NT2/D1 (cell line): Measurements from ENCODE around the gene TMEM179.
"Not testable (repeated sequence)": the region's sequence is repeated elsewhere in the genome, so short reads cannot be mapped to it uniquely, and the experiment has no call there.

ENCODE experiments used
- DNase-seq: peaks from one replicate; pipeline ENCODE4 v3.0.0-alpha.2; 2011; ENCODE audit warnings: low read depth, low spot score
- H3K27me3 ChIP-seq: 2 replicates; pipeline ENCODE4 v1.6.0; 2011; ENCODE audit warnings: mild to moderate bottlenecking; ENCODE audit not compliant: insufficient read length, insufficient read depth
- H3K36me3 ChIP-seq: 2 replicates; pipeline ENCODE4 v1.6.1; 2011; ENCODE audit warnings: mild to moderate bottlenecking, low read length, mixed read lengths; ENCODE audit not compliant: insufficient read depth, insufficient read length
- H3K4me1 ChIP-seq: 2 replicates; pipeline ENCODE4 v1.5.1; 2011; ENCODE audit not compliant: insufficient read depth, insufficient read length
- H3K4me3 ChIP-seq: 2 replicates; pipeline ENCODE4 v1.5.1; 2011; ENCODE audit warnings: low read depth; ENCODE audit not compliant: insufficient read length
- H3K9ac ChIP-seq: 2 replicates; pipeline ENCODE4 v1.6.0; 2011; ENCODE audit warnings: low read depth; ENCODE audit not compliant: insufficient read length
- H3K9me3 ChIP-seq: 2 replicates; pipeline ENCODE4 v1.5.1; 2011; ENCODE audit warnings: mild to moderate bottlenecking, low read length; ENCODE audit not compliant: insufficient read depth
- SUZ12 ChIP-seq: IDR thresholded peaks from 2 replicates; pipeline ENCODE4 v1.6.1; 2011; ENCODE audit not compliant: insufficient read length, insufficient read depth; ENCODE audit errors: extremely low read depth
- YY1 ChIP-seq: IDR thresholded peaks from 2 replicates; pipeline ENCODE4 v1.6.1; 2011; ENCODE audit not compliant: insufficient read length, insufficient read depth
- ZNF274 ChIP-seq: IDR thresholded peaks from 2 replicates; pipeline ENCODE4 v1.6.1; 2011; ENCODE audit warnings: mild to moderate bottlenecking, low read depth, low read length

Gene TMEM179

DNA sequence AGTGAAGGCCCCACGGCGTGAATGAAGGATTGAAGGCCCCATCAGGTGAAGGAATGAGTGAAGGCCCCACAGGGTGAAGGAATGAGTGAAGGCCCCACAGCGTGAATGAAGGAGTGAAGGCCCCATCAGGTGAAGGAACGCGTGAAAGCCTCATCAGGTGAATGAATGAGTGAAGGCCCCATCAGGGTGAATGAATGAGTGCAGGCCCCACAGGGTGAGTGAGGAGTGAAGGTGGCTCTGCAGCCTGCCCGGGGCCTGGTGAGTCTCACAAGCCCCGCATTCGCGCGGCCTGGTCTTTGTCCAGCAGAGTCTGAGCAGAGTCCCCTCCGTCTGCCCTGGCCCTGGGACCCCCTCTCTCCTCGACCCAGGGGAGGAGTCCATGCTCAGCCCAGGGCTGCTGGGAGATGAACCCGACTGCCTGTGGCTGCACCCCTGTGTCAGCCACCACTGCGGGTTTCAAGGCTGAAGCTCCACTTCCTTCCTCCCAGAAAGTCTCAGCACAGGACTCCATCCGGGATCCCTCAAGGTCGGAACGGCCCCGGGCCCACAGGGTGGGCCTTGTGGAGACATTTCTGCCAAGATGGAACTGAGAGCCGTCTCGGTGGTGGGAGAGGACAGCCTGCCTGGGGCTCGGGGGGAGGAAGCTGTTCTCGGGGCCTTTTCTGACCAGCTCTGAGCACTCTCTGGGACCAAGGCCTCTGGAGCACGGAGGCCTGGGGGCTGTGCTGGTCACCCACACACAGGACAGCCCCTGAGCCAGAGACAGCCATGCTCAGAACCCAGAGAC is 37.4 kb upstream of the TMEM179 start:
- TF ChIP-seq SUZ12 (no peak), ZNF274 (no peak)
- Histone ChIP-seq H3K36me3 (no peaks in the 10 kb centered on the region), H3K9ac (no peak overlapping the region), H3K4me3 (no peak overlapping the region), H3K9me3 (peaks cover 15% of the 10 kb centered on the region; the same call in 1 of the 2 replicates), H3K27me3 (no peaks in the 10 kb centered on the region), H3K4me1 (peaks cover 5% of the 10 kb centered on the region)
- no peak for DNase-seq

DNA sequence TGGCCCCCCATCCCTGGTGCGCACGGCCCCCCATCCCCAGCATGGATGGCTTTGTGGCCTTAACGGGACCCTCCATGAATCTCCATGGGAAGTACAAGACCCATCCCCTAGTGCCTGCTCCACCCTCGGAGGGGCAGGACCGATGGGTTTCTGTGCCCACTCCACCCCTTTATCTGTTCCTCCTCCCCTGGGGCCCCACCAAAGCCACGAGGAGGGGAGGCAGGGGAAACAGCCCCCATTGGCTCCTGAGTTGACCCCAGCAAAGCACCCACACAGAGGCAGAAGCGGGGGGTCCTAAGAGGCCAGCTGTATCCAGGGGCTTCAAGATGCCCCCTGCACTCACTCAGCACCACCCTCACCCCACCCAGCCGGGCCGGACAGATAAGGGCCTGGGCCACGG is 36.1 kb upstream of the TMEM179 start:
- H3K36me3 ChIP-seq: no peaks in the 10 kb centered on the region
- no peak overlapping the region for H3K9ac ChIP-seq
- peaks cover 5% of the 10 kb centered on the region for H3K4me1 ChIP-seq
- no peaks in the 10 kb centered on the region for H3K27me3 ChIP-seq
- TF ChIP-seq SUZ12 (no peak), YY1 (no peak), ZNF274 (no peak)
- no peak for DNase-seq
- H3K9me3 ChIP-seq: peaks cover 8% of the 10 kb centered on the region; the same call in 1 of the 2 replicates
- H3K4me3 ChIP-seq: no peak overlapping the region

DNA sequence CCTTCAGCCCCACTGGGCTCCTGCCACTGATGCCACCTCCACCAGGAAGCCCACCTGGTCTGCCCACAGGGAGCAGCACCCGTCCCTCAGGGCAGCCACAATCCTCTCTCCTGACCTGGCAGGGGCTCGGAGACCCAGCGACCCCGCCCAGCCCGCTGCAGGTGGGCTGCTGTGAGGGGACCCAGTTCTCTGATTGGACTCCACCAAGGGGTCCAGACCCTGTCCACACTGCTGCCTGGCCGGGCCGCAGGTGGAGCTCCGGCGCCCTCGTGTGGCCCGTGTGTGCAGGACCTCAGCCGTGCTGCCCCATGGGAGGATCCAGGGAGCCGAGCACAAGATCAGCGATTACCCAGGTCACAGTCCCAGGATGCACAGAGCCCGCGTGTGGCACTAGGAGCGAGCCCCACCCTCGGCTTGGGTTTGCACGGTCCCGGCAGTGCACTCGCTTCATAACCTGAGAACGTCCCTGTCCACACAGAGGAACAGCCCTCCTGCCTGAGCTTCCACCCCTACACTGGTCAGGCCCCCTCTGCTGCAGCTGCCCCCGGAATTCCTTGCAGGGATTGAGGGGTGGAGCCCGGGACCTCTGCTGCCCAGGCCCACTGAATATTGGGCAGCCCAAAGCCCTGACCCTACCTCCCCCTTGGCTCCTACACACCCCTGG is 35.4 kb upstream of the TMEM179 start:
- Histone ChIP-seq H3K9ac (peak overlapping the region; percentile 39), H3K36me3 (no peaks in the 10 kb centered on the region), H3K27me3 (no peaks in the 10 kb centered on the region), H3K9me3 (0 out of 2 replicates have a peak, but pooled peaks cover 1% of the 10 kb centered on the region), H3K4me1 (peaks cover 5% of the 10 kb centered on the region), H3K4me3 (peak overlapping the region; percentile 10)
- TF ChIP-seq SUZ12 (no peak), YY1 (no peak), ZNF274 (no peak)
- DNase-seq: peak; percentile 60

DNA sequence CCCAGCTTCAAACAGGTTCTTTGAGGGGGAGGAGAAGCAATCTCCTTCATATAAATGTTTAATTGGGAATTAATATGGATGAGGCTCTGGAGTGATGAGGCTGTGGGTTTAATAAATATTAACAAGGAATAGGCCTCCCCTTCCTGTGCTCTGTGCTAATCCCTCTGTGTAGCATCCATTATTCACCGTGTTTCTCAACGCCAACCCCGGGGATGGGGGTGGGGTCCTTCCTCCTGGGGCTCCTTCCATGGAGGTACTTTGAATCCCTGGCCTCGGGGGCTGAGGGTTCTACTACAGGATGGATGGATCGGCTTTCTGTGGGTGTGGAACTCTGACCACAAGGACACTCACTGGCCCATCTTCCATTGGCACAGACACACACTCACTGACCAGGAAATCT is 34.9 kb upstream of the TMEM179 start:
- H3K36me3 ChIP-seq: no peaks in the 10 kb centered on the region
- no peak overlapping the region for H3K4me3 ChIP-seq
- DNase-seq: no peak
- H3K9me3 ChIP-seq: no peaks in the 10 kb centered on the region
- TF ChIP-seq SUZ12: no peak
- TF ChIP-seq ZNF274: no peak
- TF ChIP-seq YY1: no peak
- no peaks in the 10 kb centered on the region for H3K27me3 ChIP-seq
- peaks cover 5% of the 10 kb centered on the region for H3K4me1 ChIP-seq
- H3K9ac ChIP-seq: no peak overlapping the region

DNA sequence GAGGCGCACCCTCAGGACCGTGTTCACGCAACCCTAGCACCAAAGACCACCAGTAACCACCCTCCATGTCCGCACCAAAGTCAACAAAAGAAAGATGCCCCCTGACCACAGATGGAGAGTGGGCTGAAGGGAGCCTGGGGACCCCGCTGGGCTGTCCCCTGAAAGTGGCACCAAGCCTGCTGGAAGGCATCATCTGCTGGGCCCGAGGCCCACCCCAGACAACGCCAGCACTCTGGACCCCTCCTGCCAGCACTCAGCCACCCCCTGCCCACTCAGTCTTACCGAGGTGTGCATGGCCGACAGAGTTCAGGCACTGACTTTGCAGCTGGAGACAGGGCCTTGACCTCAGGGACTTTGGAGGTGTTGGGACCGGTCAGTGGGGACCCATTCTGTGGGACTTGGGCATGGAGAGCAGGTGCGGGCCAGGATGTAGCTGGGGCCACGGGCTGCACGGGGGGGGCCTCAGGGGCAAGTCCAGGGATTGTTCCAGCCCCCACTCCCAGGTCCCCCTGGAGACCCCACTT is 34.4 kb upstream of the TMEM179 start:
- Histone ChIP-seq H3K9ac (no peak overlapping the region), H3K36me3 (no peaks in the 10 kb centered on the region), H3K4me1 (peaks cover 5% of the 10 kb centered on the region), H3K4me3 (no peak overlapping the region), H3K9me3 (no peaks in the 10 kb centered on the region), H3K27me3 (no peaks in the 10 kb centered on the region)
- no peak for DNase-seq
- TF ChIP-seq YY1 (no peak), ZNF274 (no peak), SUZ12 (no peak)

DNA sequence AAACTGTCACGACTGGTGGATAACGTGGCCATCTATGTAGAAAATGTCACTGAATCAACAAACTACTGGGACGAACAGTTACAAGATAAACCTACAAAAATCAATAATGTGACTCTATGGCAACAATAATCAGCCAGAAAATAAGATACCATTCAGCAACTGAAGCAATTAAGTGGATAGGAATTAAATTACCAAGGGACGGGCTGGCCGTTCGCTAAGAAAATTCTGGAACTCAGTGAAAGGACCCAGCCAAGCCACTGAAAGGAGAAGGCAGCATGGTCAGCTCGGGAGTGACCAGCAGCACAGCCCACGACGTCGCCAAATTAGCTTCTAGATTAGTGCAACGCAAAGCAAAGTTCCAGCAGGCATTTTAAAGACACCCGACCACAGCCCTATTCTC is 33.6 kb upstream of the TMEM179 start:
- Histone ChIP-seq H3K27me3 (no peaks in the 10 kb centered on the region), H3K36me3 (no peaks in the 10 kb centered on the region), H3K4me1 (peaks cover 5% of the 10 kb centered on the region), H3K9ac (no peak overlapping the region), H3K9me3 (no peaks in the 10 kb centered on the region), H3K4me3 (no peak overlapping the region)
- no peak for TF ChIP-seq SUZ12
- TF ChIP-seq ZNF274: no peak
- TF ChIP-seq YY1: no peak
- no peak for DNase-seq

DNA sequence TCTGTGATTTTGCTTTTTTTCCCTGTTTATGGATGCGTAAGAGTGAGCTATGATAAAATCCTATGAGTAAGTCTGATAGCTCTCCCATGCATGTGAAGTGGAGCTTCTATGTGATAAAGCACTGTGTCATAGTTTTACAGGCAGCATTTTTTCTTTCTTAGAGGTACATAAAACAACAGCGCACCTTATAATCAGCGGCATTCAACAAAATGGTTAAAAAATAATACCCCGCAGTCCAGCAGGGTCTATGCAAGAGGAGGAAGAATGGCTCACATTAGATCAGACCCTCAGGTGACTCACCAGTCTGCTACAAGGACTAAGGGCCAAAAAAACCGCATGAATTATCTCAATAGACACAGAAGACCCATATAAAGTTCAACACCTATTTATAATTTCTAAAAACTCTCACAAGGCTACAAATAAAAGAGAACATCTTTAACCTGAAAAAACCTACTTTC is 33.0 kb upstream of the TMEM179 start:
- TF ChIP-seq ZNF274: no peak
- TF ChIP-seq SUZ12: no peak
- no peak for TF ChIP-seq YY1
- no peaks in the 10 kb centered on the region for H3K9me3 ChIP-seq
- DNase-seq: no peak
- no peaks in the 10 kb centered on the region for H3K27me3 ChIP-seq
- H3K9ac ChIP-seq: no peak overlapping the region
- H3K36me3 ChIP-seq: no peaks in the 10 kb centered on the region
- peaks cover 6% of the 10 kb centered on the region for H3K4me1 ChIP-seq
- H3K4me3 ChIP-seq: no peak overlapping the region

DNA sequence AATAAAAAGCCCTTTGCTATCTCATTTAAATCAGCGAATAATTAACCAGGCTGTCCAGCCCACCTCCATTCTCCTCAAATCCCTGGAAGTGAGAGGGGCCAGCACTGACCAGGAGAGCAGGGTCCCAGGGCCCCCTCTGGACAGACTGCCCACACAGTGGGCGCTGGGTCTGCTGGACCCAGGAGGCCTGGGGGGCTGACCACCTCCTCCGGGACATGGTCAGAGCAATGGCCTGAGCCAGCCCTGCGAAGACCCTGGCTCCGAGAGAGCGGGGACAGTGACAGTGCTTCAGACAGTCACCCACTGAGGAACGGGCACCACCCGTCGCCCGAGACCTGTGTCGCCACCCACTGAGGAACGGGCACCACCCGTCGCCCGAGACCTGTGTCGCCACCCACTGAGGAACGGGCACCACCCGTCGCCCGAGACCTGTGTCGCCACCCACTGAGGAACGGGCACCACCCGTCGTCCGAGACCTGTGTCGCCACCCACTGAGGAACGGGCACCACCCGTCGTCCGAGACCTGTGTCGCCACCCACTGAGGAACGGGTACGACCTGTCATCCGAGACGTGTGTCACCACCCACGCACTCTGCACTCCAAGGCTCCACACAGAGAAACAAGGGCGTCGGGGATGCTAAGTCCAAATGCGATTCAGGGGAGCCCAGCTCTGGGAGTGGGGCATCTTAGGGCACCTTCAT is 32.4 kb upstream of the TMEM179 start:
- not testable (repeated sequence) for H3K4me3 ChIP-seq, H3K9me3 ChIP-seq, H3K36me3 ChIP-seq, H3K27me3 ChIP-seq, H3K9ac ChIP-seq, DNase-seq, H3K4me1 ChIP-seq
